HCT116 (cell line): ENCODE measurements around the gene CHRNA4. TPM values are rescaled to one million over a fixed set of nuclear protein-coding genes. Genes with fewer than 3 reads are reported as not detected.

ENCODE experiments used
- ATAC-seq: fragments of 200-7000 bp; cut with Tn5 transposase; 2 replicates; pipeline ENCODE4 v1.9.1; 2020; ENCODE audit warnings: mild to moderate bottlenecking, moderate library complexity
- BruUV-seq: library from RNA; stranded (reverse); fragments of 400-500 nt; replicated peaks from 2 replicates; lab custom pipeline; 2021; lab: Mats Ljungman, UMichigan
- CTCF ChIA-PET: fragments of 300-600 bp; sonication (Branson Sonifier 250); formaldehyde crosslinking; loops from one replicate; lab custom pipeline; 2021; ENCODE audit warnings: antibody characterized with exemption; lab: Charles Lee
- POLR2A ChIA-PET: fragments of 300-600, 350-600 bp; sonication (Branson Sonifier 250); formaldehyde crosslinking; loops from one replicate; lab custom pipeline; 2021; ENCODE audit warnings: antibody characterized with exemption; lab: Charles Lee
- RAD21 ChIA-PET, 2 experiments: fragments of 300-600 bp; sonication (Branson Sonifier 250); formaldehyde crosslinking; loops; one replicate each; lab custom pipeline; 2023; ENCODE audit warnings: low total read pairs in 2 of 2; ENCODE audit not compliant: uncharacterized antibody in 2 of 2, unreplicated experiment in 2 of 2, low non-redundant PET in 1 of 2; lab: Charles Lee
- DNase-seq: peaks from one replicate; pipeline ENCODE4 v3.0.0-alpha.2; 2010; ENCODE audit warnings: low read depth, low spot score
- H2AFZ ChIP-seq: fragments of 200-600 bp; shearing (Covaris generic), sonication (generic); 2 replicates; pipeline ENCODE4 v1.6.1; 2017; ENCODE audit warnings: low read depth, mixed run types, mixed read lengths, antibody characterized with exemption, low read length; ENCODE audit not compliant: poor library complexity, severe bottlenecking
- H3K27ac ChIP-seq: 2 replicates; pipeline ENCODE4 v1.5.1; 2012; ENCODE audit warnings: low read depth, low read length
- H3K27me3 ChIP-seq: fragments of 200-600 bp; sonication (generic); 2 replicates; pipeline ENCODE4 v1.6.1; 2016; ENCODE audit warnings: mixed run types, low read length, mixed read lengths; ENCODE audit not compliant: insufficient read depth
- H3K36me3 ChIP-seq, 2 experiments: fragments of 200-500 bp in 1 of 2; fragments of 200-600 bp in 1 of 2; sonication (Bioruptor generic) in 1 of 2; sonication (generic) in 1 of 2; 2 replicates each; pipeline versions ENCODE4 v1.5.1 to v1.6.1; 2014 to 2016; ENCODE audit warnings: low read length in 2 of 2, inconsistent platforms in 1 of 2, mixed read lengths in 1 of 2, mixed run types in 1 of 2; ENCODE audit not compliant: insufficient read depth in 2 of 2, control insufficient read depth in 1 of 2
- H3K4me1 ChIP-seq, 2 experiments: fragments of 200-600 bp in 1 of 2; sonication (generic) in 1 of 2; 2 replicates each; pipeline versions ENCODE4 v1.5.1 to v1.6.1; 2012 to 2017; ENCODE audit warnings: low read length in 2 of 2, inconsistent platforms in 1 of 2, mild to moderate bottlenecking in 1 of 2, mixed read lengths in 1 of 2, mixed run types in 1 of 2, moderate library complexity in 1 of 2; ENCODE audit not compliant: insufficient read depth in 2 of 2, control insufficient read depth in 1 of 2
- H3K4me2 ChIP-seq: fragments of 200-600 bp; sonication (generic); 2 replicates; pipeline ENCODE4 v1.6.1; 2017; ENCODE audit warnings: mixed run types, low read length, mixed read lengths
- H3K4me3 ChIP-seq, 2 experiments: fragments of 200-600 bp in 1 of 2; sonication (generic) in 1 of 2; replicated peaks in 1 of 2; 2 replicates each; pipeline ENCODE4 v1.5.1; 2011 to 2016; ENCODE audit warnings: low read length in 2 of 2, control low read depth in 1 of 2, low read depth in 1 of 2, mild to moderate bottlenecking in 1 of 2, mixed read lengths in 1 of 2, mixed run types in 1 of 2
- H3K79me2 ChIP-seq: fragments of 200-600 bp; sonication (generic); 2 replicates; pipeline ENCODE4 v1.6.1; 2017; ENCODE audit warnings: mild to moderate bottlenecking, mixed run types, low read length, moderate library complexity, mixed read lengths; ENCODE audit not compliant: insufficient read depth
- H3K9ac ChIP-seq: fragments of 200-600 bp; sonication (generic); 2 replicates; pipeline ENCODE4 v1.6.1; 2016; ENCODE audit warnings: low read length, mixed read lengths
- H3K9me2 ChIP-seq: fragments of 200-600 bp; sonication (generic), shearing (Covaris generic); 2 replicates; pipeline ENCODE4 v1.6.1; 2017; ENCODE audit warnings: mixed run types, mild to moderate bottlenecking, moderate library complexity; ENCODE audit not compliant: insufficient read depth
- H3K9me3 ChIP-seq, 2 experiments: fragments of 200-500 bp in 1 of 2; fragments of 200-600 bp in 1 of 2; sonication (Bioruptor generic) in 1 of 2; sonication (generic) in 1 of 2; 2 replicates each; pipeline ENCODE4 v1.6.1; 2014 to 2017; ENCODE audit warnings: low read length in 2 of 2, mixed read lengths in 2 of 2, inconsistent platforms in 1 of 2, low read depth in 1 of 2, mild to moderate bottlenecking in 1 of 2, mixed run types in 1 of 2, moderate library complexity in 1 of 2; ENCODE audit not compliant: control insufficient read depth in 1 of 2, insufficient read depth in 1 of 2
- H4K20me1 ChIP-seq: fragments of 200-600 bp; sonication (generic), shearing (Covaris generic); 2 replicates; pipeline ENCODE4 v1.6.1; 2017; ENCODE audit warnings: mixed run types, mild to moderate bottlenecking, moderate library complexity; ENCODE audit not compliant: insufficient read depth
- ELF1 ChIP-seq: IDR thresholded peaks from 2 replicates; pipeline ENCODE4 v1.6.1; 2012; ENCODE audit warnings: low read depth, borderline replicate concordance
- FOSL1 ChIP-seq: IDR thresholded peaks from 2 replicates; pipeline ENCODE4 v1.6.1; 2012; ENCODE audit warnings: low read depth
- SIN3A ChIP-seq: IDR thresholded peaks from 2 replicates; pipeline ENCODE4 v1.6.1; 2012; ENCODE audit warnings: low read depth
- SP1 ChIP-seq: IDR thresholded peaks from 2 replicates; pipeline ENCODE4 v1.6.1; 2012; ENCODE audit warnings: low read depth
- SRF ChIP-seq: IDR thresholded peaks from 2 replicates; pipeline ENCODE4 v1.6.1; 2012; ENCODE audit warnings: low read depth
- YY1 ChIP-seq: IDR thresholded peaks from 2 replicates; pipeline ENCODE4 v1.6.1; 2011; ENCODE audit warnings: low read length, low read depth, moderate library complexity, mild to moderate bottlenecking; ENCODE audit not compliant: insufficient replicate concordance; ENCODE audit errors: extremely low read depth
- ZFX ChIP-seq: fragments of 450-650 bp; IDR thresholded peaks from 2 replicates; pipeline ENCODE4 v1.6.1; 2017
- intact Hi-C: fragments of 100-400 bp; cut with micrococcal nuclease; formaldehyde crosslinking; loops from 2 replicates; pipeline ENCODE4 v1.10.0; 2022
- total RNA-seq: library from RNA; stranded (reverse); gene quantifications from one replicate; pipeline ENCODE4 v1.2.1, GENCODE V29; 2021; ENCODE audit not compliant: unreplicated experiment
- TF ChIP-seq, protein P1 (sequence below): IDR thresholded peaks from 2 replicates; pipeline ENCODE4 v1.6.1; 2012; ENCODE audit warnings: low read depth
- TF ChIP-seq, protein P2 (sequence below): IDR thresholded peaks from 2 replicates; pipeline ENCODE4 v1.6.1; 2012
- TF ChIP-seq, protein P3 (sequence below): IDR thresholded peaks from 2 replicates; pipeline ENCODE4 v1.6.1; 2011; ENCODE audit warnings: mild to moderate bottlenecking, low read length, moderate library complexity; ENCODE audit not compliant: insufficient replicate concordance; ENCODE audit errors: extremely low read depth

The CHRNA4 gene
- total RNA-seq, 1 experiment from 2014 or later, result not detected

DNA sequence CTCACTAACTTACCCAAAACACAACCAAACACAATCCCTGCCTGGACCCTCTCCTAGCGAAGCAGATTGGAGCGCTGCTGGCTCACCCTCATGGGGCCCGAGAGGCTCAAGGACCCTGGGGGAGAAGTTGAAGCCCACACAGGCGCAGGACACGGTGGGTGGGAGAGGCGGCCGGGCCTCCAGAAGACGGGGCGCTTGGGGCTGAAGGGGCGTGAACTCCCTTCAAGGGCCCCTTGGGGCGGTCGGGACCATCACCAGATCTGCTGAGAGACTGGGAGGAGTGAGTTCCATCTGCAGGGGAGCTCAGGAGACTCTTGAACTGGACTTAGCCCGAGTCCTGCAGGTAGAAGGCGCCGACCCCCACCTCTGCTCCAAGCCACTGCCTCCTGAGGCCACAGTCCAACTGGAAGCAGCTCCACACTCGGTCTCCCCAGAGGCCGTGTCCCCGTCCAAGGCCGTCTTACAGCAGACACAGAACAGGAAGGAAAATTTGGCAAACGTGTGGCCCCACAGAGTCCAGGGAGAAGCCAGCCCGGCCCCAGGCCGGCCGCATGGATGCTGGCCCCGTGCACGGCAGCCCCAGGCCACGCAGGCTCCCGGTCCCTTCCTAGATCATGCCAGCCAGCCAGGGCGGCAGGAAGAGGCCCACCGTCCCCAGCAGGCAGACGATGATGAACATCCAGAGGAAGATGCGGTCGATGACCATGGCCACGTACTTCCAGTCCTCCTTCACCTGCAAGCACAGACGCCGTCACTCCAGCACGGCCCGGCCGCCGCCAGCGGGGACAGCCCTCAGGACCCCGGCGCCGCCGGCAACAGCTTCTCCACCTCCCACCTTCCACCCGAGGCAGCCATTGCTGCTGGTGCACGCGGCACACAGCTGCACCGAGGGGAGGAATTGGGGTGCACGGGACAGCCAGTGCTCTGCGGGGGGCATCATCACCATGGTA, 14.7 kb downstream of the CHRNA4 start (continued):
- no peak for TF ChIP-seq FOSL1
- TF ChIP-seq, protein P1, sequence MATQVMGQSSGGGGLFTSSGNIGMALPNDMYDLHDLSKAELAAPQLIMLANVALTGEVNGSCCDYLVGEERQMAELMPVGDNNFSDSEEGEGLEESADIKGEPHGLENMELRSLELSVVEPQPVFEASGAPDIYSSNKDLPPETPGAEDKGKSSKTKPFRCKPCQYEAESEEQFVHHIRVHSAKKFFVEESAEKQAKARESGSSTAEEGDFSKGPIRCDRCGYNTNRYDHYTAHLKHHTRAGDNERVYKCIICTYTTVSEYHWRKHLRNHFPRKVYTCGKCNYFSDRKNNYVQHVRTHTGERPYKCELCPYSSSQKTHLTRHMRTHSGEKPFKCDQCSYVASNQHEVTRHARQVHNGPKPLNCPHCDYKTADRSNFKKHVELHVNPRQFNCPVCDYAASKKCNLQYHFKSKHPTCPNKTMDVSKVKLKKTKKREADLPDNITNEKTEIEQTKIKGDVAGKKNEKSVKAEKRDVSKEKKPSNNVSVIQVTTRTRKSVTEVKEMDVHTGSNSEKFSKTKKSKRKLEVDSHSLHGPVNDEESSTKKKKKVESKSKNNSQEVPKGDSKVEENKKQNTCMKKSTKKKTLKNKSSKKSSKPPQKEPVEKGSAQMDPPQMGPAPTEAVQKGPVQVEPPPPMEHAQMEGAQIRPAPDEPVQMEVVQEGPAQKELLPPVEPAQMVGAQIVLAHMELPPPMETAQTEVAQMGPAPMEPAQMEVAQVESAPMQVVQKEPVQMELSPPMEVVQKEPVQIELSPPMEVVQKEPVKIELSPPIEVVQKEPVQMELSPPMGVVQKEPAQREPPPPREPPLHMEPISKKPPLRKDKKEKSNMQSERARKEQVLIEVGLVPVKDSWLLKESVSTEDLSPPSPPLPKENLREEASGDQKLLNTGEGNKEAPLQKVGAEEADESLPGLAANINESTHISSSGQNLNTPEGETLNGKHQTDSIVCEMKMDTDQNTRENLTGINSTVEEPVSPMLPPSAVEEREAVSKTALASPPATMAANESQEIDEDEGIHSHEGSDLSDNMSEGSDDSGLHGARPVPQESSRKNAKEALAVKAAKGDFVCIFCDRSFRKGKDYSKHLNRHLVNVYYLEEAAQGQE, result no peak

DNA sequence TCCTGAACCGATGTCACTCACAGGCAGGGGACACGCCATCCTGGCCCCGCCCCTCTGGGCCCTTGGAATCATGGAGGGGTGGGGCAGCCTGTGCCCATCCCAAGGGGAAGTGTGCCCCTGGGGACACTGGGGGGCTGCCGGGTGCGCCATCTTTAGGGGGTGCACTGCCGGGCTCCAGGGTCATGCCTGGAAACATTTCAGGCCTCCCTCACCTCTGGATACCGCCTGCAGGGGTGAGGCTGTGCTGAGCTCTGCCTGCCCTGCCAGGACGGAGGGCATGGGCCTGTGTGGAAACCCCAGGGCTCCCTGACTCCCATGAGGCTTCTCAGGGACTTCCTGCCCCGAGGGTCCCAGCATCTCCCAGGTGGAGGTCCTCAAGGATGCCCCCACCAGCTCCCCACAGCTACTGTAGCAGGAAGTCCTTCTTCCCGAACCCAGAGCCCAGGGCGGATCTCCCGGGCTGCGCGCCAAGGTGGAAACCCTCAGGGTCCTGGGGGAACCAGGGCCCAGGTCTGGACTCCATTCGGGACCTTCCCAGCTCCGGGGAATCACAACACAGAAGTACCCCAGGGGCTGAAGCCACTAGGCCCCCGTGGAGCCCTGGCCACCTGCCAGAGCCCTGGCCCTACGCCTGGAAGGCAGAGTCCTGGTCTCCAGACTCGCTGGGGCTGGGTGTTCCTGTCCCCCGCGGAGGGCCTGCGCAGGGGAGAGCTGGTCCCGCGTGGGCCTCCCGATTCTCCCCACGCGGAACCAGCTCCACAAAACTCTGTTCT, 15.6 kb downstream of the CHRNA4 start:
- Histone ChIP-seq H3K4me1 (no peaks in the 10 kb centered on the region), H3K9me2 (no peaks in the 10 kb centered on the region), H3K4me2 (no peak overlapping the region), H3K4me3 (no peak overlapping the region), H3K36me3 (no peaks in the 10 kb centered on the region), H4K20me1 (no peaks in the 10 kb centered on the region), H3K27ac (no peak overlapping the region), H3K9me3 (no peaks in the 10 kb centered on the region), H2AFZ (no peak overlapping the region), H3K79me2 (no peaks in the 10 kb centered on the region), H3K27me3 (peaks cover 8% of the 10 kb centered on the region; the same call in 1 of the 2 replicates), H3K9ac (no peak overlapping the region)
- ATAC-seq (no peak), DNase-seq (no peak)
- BruUV-seq, result no TSS peak
- no peak for TF ChIP-seq YY1
- no peak for TF ChIP-seq SP1
- no peak for TF ChIP-seq SIN3A
- TF ChIP-seq, protein P2, sequence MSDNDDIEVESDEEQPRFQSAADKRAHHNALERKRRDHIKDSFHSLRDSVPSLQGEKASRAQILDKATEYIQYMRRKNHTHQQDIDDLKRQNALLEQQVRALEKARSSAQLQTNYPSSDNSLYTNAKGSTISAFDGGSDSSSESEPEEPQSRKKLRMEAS, result no peak
- TF ChIP-seq ZFX, result no peak
- no peak for TF ChIP-seq ELF1
- TF ChIP-seq, protein P3, sequence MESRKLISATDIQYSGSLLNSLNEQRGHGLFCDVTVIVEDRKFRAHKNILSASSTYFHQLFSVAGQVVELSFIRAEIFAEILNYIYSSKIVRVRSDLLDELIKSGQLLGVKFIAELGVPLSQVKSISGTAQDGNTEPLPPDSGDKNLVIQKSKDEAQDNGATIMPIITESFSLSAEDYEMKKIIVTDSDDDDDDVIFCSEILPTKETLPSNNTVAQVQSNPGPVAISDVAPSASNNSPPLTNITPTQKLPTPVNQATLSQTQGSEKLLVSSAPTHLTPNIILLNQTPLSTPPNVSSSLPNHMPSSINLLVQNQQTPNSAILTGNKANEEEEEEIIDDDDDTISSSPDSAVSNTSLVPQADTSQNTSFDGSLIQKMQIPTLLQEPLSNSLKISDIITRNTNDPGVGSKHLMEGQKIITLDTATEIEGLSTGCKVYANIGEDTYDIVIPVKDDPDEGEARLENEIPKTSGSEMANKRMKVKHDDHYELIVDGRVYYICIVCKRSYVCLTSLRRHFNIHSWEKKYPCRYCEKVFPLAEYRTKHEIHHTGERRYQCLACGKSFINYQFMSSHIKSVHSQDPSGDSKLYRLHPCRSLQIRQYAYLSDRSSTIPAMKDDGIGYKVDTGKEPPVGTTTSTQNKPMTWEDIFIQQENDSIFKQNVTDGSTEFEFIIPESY, result no peak
- no peak for TF ChIP-seq SRF
- RAD21 ChIA-PET, result no interaction called here
- intact Hi-C loops, result no loop called here
- CTCF ChIA-PET, result no interaction called here
- POLR2A ChIA-PET, result no interaction called here
